HG03025 (cell line): ENCODE data around the gene P4HA3.

Experiments
- ATAC-seq: cut with Tn5 transposase; IDR thresholded peaks from one replicate; pipeline ENCODE4 v1.9.1; 2021; ENCODE audit warnings: mild to moderate bottlenecking, moderate library complexity; ENCODE audit not compliant: unreplicated experiment, low FRiP score

Gene P4HA3

GRCh38 chr11:74318241-74318932 is 6.9 kb upstream of the P4HA3 start:
- no peak for ATAC-seq

- no peak for ATAC-seq
Measured at GRCh38 chr11:74316772-74317505, 5.5 kb upstream of the P4HA3 start.

- ATAC-seq = no peak
Measured at GRCh38 chr11:74312326-74312725, 886 bp upstream of the P4HA3 start.

GRCh38 chr11:74310857-74311256 is 583 bp downstream of the P4HA3 start:
- no peak for ATAC-seq

- no peak for ATAC-seq
Measured at GRCh38 chr11:74307434-74307833, 4.0 kb downstream of the P4HA3 start.

- no peak for ATAC-seq
Measured at GRCh38 chr11:74306435-74307175, 4.8 kb downstream of the P4HA3 start.

GRCh38 chr11:74299015-74299414 is 12.4 kb downstream of the P4HA3 start:
- ATAC-seq = no peak

GRCh38 chr11:74297484-74297883 is 14.0 kb downstream of the P4HA3 start:
- no peak for ATAC-seq

- ATAC-seq = no peak
Measured at GRCh38 chr11:74288911-74289310, 22.5 kb downstream of the P4HA3 start.

GRCh38 chr11:74288161-74288560 is 23.3 kb downstream of the P4HA3 start:
- no peak for ATAC-seq

GRCh38 chr11:74284466-74284865 is 27.0 kb downstream of the P4HA3 start:
- no peak for ATAC-seq

GRCh38 chr11:74283580-74284180 is 27.8 kb downstream of the P4HA3 start:
- ATAC-seq = no peak

GRCh38 chr11:74282914-74283371 is 28.5 kb downstream of the P4HA3 start:
- no peak for ATAC-seq

- no peak for ATAC-seq
Measured at GRCh38 chr11:74282421-74282820, 29.0 kb downstream of the P4HA3 start.

GRCh38 chr11:74280494-74280893 is 30.9 kb downstream of the P4HA3 start:
- ATAC-seq = no peak

GRCh38 chr11:74279256-74279655 is 32.2 kb downstream of the P4HA3 start:
- ATAC-seq = no peak

GRCh38 chr11:74278721-74279161 is 32.7 kb downstream of the P4HA3 start:
- ATAC-seq = no peak

- no peak for ATAC-seq
Measured at GRCh38 chr11:74278103-74278502, 33.3 kb downstream of the P4HA3 start.

- no peak for ATAC-seq
Measured at GRCh38 chr11:74276581-74276980, 34.9 kb downstream of the P4HA3 start.

GRCh38 chr11:74272276-74272675 is 39.2 kb downstream of the P4HA3 start:
- no peak for ATAC-seq
